Breast epithelium (tissue), 3 donors: ENCODE measurements around the gene DXO.
"Not testable (repeated sequence)": the region's sequence is repeated elsewhere in the genome, so short reads cannot be mapped to it uniquely, and the experiment has no call there.

Source experiments
- POLR2A ChIP-seq: fragments of 450-650 bp; IDR thresholded peaks from one replicate; pipeline ENCODE4 v1.6.1; 2016; ENCODE audit warnings: antibody characterized with exemption, mild to moderate bottlenecking, moderate library complexity
- POLR2AphosphoS5 ChIP-seq, 3 donors: sonication (generic); formaldehyde crosslinking; IDR thresholded peaks; one replicate each; pipeline ENCODE4 v1.6.1; 2017; ENCODE audit warnings: antibody characterized with exemption in 3 of 3
- TF ChIP-seq, protein P1 (sequence below), 3 donors: fragments of 450-650 bp; IDR thresholded peaks; one replicate each; pipeline ENCODE4 v1.5.1; 2016 to 2017; ENCODE audit warnings: antibody characterized with exemption in 3 of 3, mild to moderate bottlenecking in 3 of 3, moderate library complexity in 3 of 3

DNA sequence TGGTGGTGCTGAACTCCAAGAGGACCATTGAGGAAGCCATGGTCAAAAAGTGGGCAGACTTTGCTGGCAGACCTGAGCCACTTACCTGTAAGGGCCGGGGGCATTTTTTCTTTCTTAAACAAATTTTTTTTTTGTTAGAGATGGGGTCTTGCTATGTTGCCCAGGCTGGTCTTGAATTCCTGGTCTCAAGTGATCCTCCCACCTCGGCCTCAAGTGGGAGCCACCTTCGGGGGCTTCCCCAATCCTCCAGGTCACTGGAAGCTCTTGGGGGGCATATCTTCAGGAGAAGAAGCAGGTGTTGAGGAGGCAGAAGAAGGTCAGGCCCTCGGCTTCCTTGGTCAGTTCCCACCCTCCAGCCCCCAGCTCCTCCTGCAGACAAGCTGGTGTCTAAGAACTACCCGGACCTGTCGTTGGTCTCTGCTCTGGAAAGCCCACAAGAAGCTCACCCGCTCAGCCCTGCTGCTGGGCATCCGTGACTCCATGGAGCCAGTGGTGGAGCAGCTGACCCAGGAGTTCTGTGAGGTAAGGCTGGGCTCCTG is 34.1 kb upstream of the DXO start:
- TF ChIP-seq POLR2A; POLR2AphosphoS5 (IDR thresholded peaks at IDR 0.05): not testable (repeated sequence)
- TF ChIP-seq, protein P1, sequence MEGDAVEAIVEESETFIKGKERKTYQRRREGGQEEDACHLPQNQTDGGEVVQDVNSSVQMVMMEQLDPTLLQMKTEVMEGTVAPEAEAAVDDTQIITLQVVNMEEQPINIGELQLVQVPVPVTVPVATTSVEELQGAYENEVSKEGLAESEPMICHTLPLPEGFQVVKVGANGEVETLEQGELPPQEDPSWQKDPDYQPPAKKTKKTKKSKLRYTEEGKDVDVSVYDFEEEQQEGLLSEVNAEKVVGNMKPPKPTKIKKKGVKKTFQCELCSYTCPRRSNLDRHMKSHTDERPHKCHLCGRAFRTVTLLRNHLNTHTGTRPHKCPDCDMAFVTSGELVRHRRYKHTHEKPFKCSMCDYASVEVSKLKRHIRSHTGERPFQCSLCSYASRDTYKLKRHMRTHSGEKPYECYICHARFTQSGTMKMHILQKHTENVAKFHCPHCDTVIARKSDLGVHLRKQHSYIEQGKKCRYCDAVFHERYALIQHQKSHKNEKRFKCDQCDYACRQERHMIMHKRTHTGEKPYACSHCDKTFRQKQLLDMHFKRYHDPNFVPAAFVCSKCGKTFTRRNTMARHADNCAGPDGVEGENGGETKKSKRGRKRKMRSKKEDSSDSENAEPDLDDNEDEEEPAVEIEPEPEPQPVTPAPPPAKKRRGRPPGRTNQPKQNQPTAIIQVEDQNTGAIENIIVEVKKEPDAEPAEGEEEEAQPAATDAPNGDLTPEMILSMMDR (IDR thresholded peaks at IDR 0.05), result not testable (repeated sequence)
